Measurements from ENCODE around the gene IFITM10. TPM values are rescaled to one million over a fixed set of nuclear protein-coding genes. Genes with fewer than 3 reads are reported as not detected.

The IFITM10 gene
- total and polyA plus RNA-seq, 2 donors (not counting 1 experiment from before 2014, with no cell fraction given) = 0.09 to 1.7 TPM

- Mint-ChIP-seq H3K4me1 (peaks cover 15% of the 10 kb centered on the region), H3K4me3 (no peak overlapping the region), H3K27me3 (peaks cover 11% of the 10 kb centered on the region), H3K27ac (no peak overlapping the region), H3K9me3 (ENCODE audit: insufficient read depth) (no peaks in the 10 kb centered on the region)
- peaks cover 0 to 10% of the 10 kb centered on the region in 2 donors for H3K4me1 ChIP-seq (ENCODE audit: control insufficient read depth in 2 of 2, insufficient read depth in 2 of 2, low read length in 2 of 2)
- no peak overlapping the region for H3K9ac ChIP-seq (ENCODE audit: low read length)
- 88% methylated on average over 17 of the region's 17 CpGs for WGBS (ENCODE audit: insufficient coverage)
- no peak overlapping the region for H2AFZ ChIP-seq (ENCODE audit: insufficient read depth, low read depth, low read length, poor library complexity, severe bottlenecking)
- H3K4me3 ChIP-seq (ENCODE audit: control extremely low read depth in 1 of 5, extremely low read depth in 1 of 5, insufficient read depth in 1 of 5, low read depth in 2 of 5, low read length in 4 of 5) = no peak overlapping the region
- intact Hi-C loops (cut with micrococcal nuclease) = no loop called here
- no peak for DNase-seq
- no peak for ATAC-seq (ENCODE audit: low read depth)
- TF ChIP-seq EZH2 (IDR thresholded peaks at IDR 0.05; ENCODE audit: borderline replicate concordance, insufficient read depth, low read depth, low read length, poor library complexity, severe bottlenecking) (no peak), CTCF (IDR thresholded peaks at IDR 0.05) (no peak)
- H3K27ac ChIP-seq (ENCODE audit: low read length in 2 of 2) = no peak overlapping the region
- H3K36me3 ChIP-seq (replicated peaks in 1 of 2; ENCODE audit: control extremely low read depth in 1 of 2, control insufficient read depth in 1 of 2, extremely low read depth in 1 of 2, insufficient read depth in 2 of 2, low read length in 1 of 2) = no peaks in the 10 kb centered on the region
- ChIA-PET POLR2A (no interaction called here), CTCF (no interaction called here)
- no peak overlapping the region for H3K4me2 ChIP-seq (replicated peaks; ENCODE audit: low read depth, low read length, poor library complexity, severe bottlenecking)
- no peaks in the 10 kb centered on the region for H4K20me1 ChIP-seq (ENCODE audit: control insufficient read depth, insufficient read depth, low read length, poor library complexity, severe bottlenecking)
- no peaks in the 10 kb centered on the region for H3K9me3 ChIP-seq (ENCODE audit: control extremely low read depth in 1 of 3, control insufficient read depth in 2 of 3, insufficient read depth in 1 of 3, low read length in 2 of 3)
- peaks cover 0 to 2% (median 0%) of the 10 kb centered on the region in 4 experiments for H3K27me3 ChIP-seq (replicated peaks in 1 of 4; ENCODE audit: control extremely low read depth in 1 of 4, control insufficient read depth in 3 of 4, insufficient read depth in 4 of 4, low read length in 3 of 4)
- H3K79me2 ChIP-seq (ENCODE audit: control insufficient read depth, insufficient read depth, low read length) = no peaks in the 10 kb centered on the region
Observed at GRCh38 chr11:1779034-1779805, 28.8 kb upstream of the IFITM10 start.

- intact Hi-C loops (cut with micrococcal nuclease) = no loop called here
- peaks cover 15% of the 10 kb centered on the region for H3K27me3 Mint-ChIP-seq
- 78% methylated on average over 9 of the region's 14 CpGs for WGBS (ENCODE audit: insufficient coverage)
- Histone ChIP-seq H4K20me1 (ENCODE audit: control insufficient read depth, insufficient read depth, low read length, poor library complexity, severe bottlenecking) (no peaks in the 10 kb centered on the region), H3K27ac (ENCODE audit: low read length in 2 of 2) (no peak overlapping the region), H3K4me3 (ENCODE audit: control extremely low read depth in 1 of 5, extremely low read depth in 1 of 5, insufficient read depth in 1 of 5, low read depth in 2 of 5, low read length in 4 of 5) (no peak overlapping the region), H2AFZ (ENCODE audit: insufficient read depth, low read depth, low read length, poor library complexity, severe bottlenecking) (no peak overlapping the region), H3K4me2 (replicated peaks; ENCODE audit: low read depth, low read length, poor library complexity, severe bottlenecking) (no peak overlapping the region), H3K4me1 (ENCODE audit: control insufficient read depth in 2 of 2, insufficient read depth in 2 of 2, low read length in 2 of 2) (peaks cover 0 to 10% of the 10 kb centered on the region in 2 donors), H3K36me3 (replicated peaks in 1 of 2; ENCODE audit: control extremely low read depth in 1 of 2, control insufficient read depth in 1 of 2, extremely low read depth in 1 of 2, insufficient read depth in 2 of 2, low read length in 1 of 2) (no peaks in the 10 kb centered on the region), H3K27me3 (replicated peaks in 1 of 4; ENCODE audit: control extremely low read depth in 1 of 4, control insufficient read depth in 3 of 4, insufficient read depth in 4 of 4, low read length in 3 of 4) (peaks cover 0 to 3% (median 0%) of the 10 kb centered on the region in 4 experiments), H3K9me3 (ENCODE audit: control extremely low read depth in 1 of 3, control insufficient read depth in 2 of 3, insufficient read depth in 1 of 3, low read length in 2 of 3) (no peaks in the 10 kb centered on the region), H3K9ac (ENCODE audit: low read length) (no peak overlapping the region), H3K79me2 (ENCODE audit: control insufficient read depth, insufficient read depth, low read length) (no peaks in the 10 kb centered on the region)
- no peak for DNase-seq
- H3K9me3 Mint-ChIP-seq (ENCODE audit: insufficient read depth) = no peaks in the 10 kb centered on the region
- TF ChIP-seq CTCF (IDR thresholded peaks at IDR 0.05) = no peak
- TF ChIP-seq EZH2 (IDR thresholded peaks at IDR 0.05; ENCODE audit: borderline replicate concordance, insufficient read depth, low read depth, low read length, poor library complexity, severe bottlenecking) = no peak
- peaks cover 15% of the 10 kb centered on the region for H3K4me1 Mint-ChIP-seq
- no peak overlapping the region for H3K27ac Mint-ChIP-seq
- no peak for ATAC-seq (ENCODE audit: low read depth)
- ChIA-PET CTCF (interaction anchor here (1.0 kb wide), 1 partner anchor 85 kb away, joined by 3 read pairs; no protein-coding TSS in a partner anchor), POLR2A (no interaction called here)
- no peak overlapping the region for H3K4me3 Mint-ChIP-seq
Observed at GRCh38 chr11:1778141-1778911, 27.9 kb upstream of the IFITM10 start.

Data from B cell (primary cell).